Measurements from ENCODE around the gene LRRC71.

LRRC71 gene

DNA sequence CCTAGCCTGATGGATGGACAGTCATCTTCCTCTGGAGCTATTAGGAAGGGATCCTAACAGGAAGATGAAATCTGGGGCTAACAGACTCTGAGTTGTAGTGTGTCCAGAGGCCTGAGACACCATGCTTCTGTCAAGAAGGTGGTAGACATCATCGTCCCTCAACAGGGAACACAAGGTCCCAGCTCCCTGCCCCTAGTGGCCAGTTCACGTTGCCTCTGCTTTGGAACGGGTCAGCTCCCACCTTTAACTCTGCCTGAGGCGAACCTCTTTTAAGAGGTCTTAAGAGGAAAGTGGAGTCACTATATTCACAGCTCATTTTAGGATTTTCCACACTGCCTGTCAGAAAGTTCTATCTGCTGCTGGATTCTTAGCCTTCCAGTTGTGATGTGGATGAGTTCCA, 28.3 kb downstream of the LRRC71 start:
- peak; percentile 15 for DNase-seq

DNA sequence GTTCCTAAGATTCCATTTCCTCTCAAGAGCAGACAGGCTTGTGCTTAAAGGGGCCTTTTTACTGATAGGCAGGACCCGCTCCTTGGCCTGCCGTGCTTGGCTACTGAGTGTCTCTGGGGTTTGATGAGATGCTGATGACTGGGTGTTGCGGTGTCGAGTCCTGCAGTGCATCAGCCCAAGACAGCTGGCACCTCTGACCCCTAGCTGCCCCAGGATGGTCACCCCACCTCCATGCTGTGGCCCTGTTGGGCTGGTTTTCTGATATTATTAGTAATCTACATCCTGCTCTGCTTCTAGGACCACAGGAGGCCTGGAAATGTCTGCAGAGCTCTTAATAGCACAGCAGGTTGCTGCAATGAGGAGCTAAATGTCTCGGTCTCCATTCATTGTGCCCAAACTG, 28.7 kb downstream of the LRRC71 start:
- DNase-seq: no peak

DNA sequence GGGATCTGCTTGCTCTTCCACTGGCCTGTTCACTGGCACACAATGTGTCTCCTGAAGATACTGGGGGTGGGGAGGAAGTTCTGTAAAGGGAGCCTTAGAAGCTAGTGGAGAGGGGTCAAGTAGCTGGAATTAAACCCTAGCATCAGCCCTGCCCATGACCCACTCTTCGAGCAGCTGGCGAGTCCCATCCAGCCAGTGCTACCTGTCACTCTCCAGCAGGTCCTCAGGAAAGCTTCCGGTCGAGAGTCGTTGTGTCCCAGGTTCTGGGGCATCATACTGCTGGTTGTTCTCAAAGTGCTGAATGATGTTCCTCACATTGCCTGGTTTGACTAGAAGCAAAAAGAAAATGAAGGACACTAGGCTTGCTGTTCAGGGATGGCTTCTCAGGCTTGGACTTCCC, 30.9 kb downstream of the LRRC71 start:
- no peak for DNase-seq

GRCh38 chr1:156953571-156953970, 33.1 kb downstream of the LRRC71 start:
- no peak for DNase-seq

DNA sequence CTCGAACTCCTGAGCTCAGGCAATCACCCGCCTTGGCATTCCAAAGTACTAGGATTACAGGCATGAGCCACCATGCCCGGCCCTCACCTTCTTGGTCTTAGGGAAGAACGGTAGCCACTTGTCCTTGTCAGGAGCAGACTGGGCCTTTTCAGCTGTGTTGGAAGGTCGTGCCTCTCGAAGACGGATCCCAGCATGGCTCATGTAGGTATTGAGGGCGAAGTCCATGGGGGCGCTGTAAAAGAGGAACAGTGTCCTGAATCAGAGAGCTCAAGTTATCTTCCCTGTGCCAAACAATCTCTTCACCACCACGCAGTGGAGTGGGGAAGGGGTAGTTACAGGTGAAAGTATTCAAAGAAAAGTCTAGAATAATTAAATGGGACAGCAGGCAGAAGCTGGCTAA, 35.9 kb downstream of the LRRC71 start:
- no peak for DNase-seq

GRCh38 chr1:156957634-156958033, 37.2 kb downstream of the LRRC71 start:
- no peak for DNase-seq

- DNase-seq: no peak
Observed at GRCh38 chr1:156958247-156958714, 37.8 kb downstream of the LRRC71 start.

DNA sequence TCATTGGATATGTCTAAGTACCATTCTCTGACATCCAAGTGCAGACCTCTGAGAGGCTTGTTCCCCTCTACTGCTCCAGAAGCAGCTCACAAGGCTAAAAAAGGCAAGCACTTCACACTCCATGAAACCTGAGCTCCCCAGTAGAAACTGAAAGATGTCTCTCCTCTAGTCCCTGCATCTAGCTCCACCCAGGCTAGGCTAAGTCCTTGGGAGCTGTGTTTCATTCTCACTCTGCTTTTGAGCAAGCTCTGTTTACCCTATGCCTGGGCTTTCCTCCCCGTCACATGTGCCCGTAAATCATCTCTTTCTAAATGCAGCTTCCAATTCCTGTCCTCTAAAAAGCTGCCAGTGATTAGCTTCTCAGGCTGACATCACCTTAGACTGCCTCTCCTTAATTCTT, 39.0 kb downstream of the LRRC71 start:
- DNase-seq: peak; percentile 36

DNA sequence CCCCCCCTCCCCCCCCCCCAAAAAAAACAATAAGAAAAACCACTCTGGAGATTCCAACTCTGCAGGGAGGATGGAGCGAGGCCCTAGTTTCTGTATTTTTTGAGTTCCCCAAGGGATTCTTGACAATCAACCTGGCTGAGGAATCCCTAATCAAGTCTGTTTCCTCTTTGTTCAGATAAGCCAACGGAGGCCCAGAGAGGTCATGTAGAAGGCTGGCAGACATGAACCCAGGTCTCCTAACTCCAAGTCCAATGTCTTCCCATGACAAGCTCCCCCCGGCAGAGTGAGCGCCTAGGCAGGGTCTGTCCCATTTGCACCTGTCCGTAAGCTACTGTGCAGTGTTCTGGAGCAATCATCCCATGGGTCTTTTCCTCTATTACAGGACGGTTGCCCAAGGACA, 39.5 kb downstream of the LRRC71 start:
- DNase-seq: no peak

GRCh38 chr1:156961709-156962108, 41.3 kb downstream of the LRRC71 start:
- peak; percentile 52 for DNase-seq

DNA sequence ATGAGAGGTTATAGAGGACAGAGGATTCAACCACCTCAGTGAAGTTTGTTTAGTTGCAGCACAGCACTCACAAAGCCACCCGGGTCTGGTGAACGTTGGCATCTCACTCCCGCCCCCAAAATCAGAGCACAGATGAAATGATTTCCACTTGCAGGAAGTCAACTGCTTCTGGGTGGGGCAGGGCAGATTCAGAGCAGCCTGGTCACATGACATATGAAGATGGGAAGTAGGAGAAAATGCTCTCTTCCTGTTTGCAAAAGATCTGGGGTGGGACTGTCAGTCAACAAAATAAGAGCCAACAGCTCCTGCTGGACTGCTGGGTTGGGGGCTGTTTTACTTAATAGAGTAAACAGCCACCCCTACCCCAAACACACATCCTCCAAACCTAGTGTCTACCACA, 43.2 kb downstream of the LRRC71 start:
- DNase-seq: no peak

DNA sequence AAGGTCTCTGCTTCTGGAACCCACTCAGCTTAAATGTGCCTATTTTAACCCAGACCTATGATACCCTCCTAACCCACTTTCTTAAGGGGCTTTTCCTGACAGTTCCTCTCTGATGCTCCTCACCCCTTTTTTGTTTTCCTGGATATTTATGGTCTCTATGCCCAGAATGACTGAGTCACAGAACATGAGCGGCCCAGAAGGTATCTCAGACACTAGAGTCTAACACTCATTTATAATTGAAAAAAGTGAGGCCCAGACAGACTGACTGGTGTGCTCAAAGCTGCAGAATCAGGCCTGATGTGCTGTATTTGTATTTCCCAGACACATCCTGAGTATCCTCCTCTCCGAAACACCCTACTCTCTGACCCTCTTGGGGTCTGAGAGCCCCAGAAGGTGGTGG, 44.0 kb downstream of the LRRC71 start:
- DNase-seq: no peak

DNA sequence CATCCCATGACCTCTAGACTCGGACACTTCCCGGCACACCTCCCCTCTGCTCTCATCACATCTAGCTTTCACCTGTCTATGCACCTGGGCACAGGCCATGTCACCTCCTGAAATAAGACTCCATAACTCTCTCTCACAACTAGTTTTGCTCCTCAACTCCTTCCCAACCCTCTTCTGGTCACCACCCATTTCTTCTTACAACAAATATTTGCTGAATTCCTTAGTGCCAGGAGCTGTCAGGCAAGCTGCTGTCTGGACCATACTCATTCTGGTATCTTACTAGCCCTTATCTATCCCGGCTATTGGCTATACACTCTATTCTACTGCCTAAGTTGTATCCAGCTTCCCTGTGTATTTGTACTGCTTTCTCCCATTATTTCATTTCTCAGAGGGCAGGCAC, 49.1 kb downstream of the LRRC71 start:
- DNase-seq: no peak

DNA sequence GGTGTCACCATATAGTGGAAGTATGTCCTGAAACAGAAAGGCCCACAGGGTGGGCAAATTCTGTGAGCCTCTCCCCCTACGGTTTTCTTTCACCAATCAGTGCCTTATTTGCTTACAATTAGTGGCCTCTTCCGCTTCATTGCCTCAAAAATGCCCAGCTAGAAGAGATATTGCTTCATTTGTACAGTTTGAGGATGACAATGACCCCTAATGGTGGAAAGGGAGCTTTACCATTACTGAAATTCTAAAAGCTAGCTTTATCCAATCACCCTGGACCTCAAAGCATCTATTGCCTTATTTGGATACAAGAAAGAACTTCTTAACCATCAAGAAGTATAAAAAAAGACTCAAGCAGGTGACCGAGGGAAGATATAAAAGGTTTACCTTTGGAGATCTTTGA, 49.6 kb downstream of the LRRC71 start:
- no peak for DNase-seq

- no peak for DNase-seq
Observed at GRCh38 chr1:156973417-156973816, 53.0 kb downstream of the LRRC71 start.

- no peak for DNase-seq
Observed at GRCh38 chr1:156975084-156975483, 54.7 kb downstream of the LRRC71 start.

GRCh38 chr1:156980551-156980950, 60.1 kb downstream of the LRRC71 start:
- no peak for DNase-seq

All from NCI-H82 (cell line).